ENCODE data around the gene PRDM15.
A peak's percentile ranks its signal among the peaks of the same experiment; 100 is the strongest.

Gene PRDM15

GRCh38 chr21:41908829-41909228 is 29.7 kb upstream of the PRDM15 start:
- no peak for DNase-seq (ENCODE audit: low read depth)

DNA sequence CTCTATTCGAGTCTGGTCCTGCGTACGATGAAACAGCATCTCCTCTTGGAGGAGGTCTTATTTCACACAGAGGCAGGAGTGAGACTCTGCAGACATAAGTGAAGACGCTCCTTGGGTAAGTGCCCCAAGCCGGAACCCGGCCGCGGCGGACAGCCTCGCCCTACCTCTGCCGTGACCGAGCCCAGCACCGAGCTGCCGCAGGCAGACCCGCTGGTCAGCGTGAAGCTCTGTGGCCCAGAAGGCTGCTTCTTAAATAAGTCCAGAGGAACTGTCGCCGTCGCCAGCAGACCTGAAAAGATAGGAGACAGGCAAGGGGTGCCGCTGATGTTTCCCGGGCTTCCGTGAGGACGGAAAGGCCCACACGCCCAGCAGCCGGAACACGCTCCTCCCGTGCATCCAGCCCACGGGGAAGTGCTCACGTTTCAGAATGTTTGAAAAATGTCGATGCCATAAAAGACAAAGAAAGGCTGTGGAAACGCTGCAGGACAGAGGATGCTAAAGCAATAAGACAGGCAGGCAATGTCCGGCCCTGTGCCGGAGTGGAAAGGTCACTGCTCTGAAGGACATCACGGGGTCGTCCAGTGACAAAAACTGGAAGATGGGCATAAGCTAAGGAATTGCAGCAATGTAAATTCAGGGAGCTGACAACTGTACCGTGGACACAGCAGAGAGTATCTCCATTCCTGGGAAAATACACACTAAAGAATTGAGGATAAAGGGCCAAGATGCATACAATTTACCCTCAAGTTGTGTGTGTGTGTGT is 28.5 kb upstream of the PRDM15 start:
- DNase-seq (ENCODE audit: low read depth): no peak

- no peak for DNase-seq (ENCODE audit: low read depth)
Measured at GRCh38 chr21:41906770-41907169, 27.6 kb upstream of the PRDM15 start.

DNA sequence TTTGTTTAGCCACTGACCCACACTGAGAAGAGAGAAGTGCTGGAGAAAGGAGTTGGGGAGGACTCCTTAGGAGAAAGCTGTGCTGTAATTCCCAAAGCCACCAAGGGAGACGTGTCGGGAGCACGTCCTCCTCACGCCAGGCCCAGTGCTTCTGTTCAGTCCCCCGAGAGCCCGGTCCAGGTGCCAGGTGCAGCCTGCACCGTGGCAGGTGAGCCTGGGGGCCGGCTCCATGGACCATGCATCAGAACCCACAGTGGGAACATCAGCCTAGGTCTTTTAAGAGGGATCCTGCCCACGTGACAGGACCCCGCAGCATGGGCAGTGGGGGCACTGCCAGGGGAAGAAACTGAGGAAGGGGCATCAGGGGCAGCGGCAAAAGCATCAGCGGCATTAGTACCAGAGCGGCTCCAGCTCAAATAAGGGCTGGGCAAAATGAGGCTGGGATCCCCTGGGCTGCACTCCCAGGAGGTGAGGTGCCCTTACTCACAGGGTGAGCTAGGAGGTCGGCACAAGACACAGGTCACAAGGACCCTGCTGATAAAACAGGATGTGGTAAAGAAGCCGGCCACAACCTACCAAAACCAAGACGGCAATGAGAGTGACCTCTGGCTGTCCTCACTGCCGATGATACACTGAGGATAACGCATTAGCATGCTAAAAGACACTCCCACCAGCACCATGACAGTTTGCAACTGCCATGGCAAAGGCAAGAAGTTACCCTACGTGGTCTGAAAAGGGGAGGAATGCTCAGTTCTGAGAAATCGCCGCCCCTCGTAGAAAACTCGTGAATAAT is 24.6 kb upstream of the PRDM15 start:
- no peak for DNase-seq (ENCODE audit: low read depth)

- DNase-seq (ENCODE audit: low read depth): no peak
Measured at GRCh38 chr21:41902946-41903345, 23.8 kb upstream of the PRDM15 start.

GRCh38 chr21:41901782-41902181 is 22.6 kb upstream of the PRDM15 start:
- no peak for DNase-seq (ENCODE audit: low read depth)

- DNase-seq (ENCODE audit: low read depth): no peak
Measured at GRCh38 chr21:41901099-41901498, 22.0 kb upstream of the PRDM15 start.

DNA sequence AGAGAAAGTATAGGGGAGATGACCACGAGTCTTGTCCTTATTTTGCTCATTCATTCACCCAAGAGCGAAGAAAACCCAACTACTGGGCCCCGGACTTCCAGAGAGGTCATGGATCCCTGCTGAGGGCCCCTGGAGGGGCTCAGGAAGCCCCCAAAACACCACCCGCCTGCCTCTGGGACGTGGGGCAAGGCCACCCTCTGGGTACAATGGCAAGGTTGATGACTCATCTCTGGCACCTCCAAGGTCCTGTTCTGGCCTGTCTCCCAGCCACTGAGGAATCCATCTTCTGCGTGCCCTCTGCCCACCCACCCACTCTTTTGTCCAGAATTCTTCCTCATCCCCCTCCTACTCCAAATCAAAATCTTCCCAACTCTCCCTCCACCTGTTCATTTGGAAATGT is 21.3 kb upstream of the PRDM15 start:
- DNase-seq (ENCODE audit: low read depth): no peak

DNA sequence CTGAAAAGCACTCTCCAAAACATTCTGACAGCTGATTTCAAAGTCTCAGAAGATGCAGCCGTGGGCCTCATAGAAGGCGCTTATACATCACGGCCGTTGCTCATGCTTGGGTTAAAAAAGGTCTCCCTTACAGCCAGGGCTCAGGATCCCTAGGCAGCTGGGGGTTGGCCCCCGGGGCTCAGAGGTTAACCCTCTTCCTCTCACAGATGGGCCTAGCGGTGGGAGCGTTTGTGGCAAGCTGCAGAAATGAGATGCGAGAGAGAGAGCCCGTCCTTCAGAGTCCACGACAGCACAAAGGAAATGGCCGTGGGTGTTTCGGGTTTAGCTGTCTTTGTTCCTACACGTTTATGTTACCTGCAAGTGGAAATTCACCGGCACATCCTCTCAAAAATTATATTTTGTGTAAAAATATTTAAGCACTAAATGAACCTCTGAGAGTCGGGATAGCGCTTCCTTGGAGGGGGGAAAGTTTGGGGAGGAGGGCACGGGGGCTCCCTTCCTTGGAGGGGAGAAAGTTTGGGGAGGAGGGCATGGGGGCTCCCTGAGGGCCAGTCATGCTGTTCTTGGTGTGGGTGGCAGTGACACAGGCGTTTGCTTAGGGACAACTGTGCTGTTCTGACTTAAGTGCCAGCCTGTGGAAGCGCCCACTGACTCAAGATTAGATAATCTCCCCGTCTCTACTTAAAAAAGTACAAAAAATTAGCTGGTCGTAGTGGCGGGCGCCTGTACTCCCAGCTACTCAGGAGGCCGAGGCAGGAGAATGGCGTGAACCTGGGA is 20.5 kb upstream of the PRDM15 start:
- DNase-seq (ENCODE audit: low read depth): no peak

DNA sequence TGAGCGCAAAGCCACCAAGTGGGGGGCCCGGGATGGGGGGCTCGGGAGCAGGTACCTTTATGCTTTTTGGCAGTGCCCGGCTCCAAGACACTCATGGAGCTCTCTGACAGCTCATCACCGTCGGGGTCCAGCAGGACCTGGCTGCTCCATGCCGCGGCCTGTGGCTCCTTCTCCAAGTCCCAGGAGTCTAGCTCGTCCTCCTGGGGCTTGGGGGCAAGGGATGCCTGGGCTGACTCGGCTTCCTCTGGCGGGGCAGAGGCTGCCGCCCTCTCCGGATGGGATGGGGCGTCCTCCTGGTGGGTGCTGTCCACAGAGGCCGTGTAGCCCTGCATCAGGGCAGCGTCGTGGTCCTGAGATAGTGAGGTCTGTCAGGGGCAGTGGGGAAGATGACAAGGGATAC is 19.9 kb upstream of the PRDM15 start:
- no peak for DNase-seq (ENCODE audit: low read depth)

DNA sequence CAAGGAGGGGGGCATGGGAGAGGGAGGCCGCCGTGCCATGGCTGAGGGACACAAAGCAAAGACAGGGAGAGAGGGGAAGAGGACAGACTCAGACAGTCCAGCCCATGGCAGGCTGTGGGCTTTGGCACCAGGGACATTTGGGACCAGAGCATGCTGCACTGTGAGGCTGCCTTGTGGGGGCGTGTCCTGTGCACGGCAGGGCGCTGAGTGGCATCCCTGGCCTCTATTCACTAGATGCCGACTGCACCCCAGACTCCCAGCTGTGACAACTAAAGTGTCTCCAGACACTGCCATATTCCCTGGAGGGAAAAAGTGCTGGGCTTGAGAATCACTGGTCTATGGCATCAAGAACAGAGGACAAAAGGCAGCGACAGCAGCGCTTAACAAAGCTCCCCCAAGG is 18.6 kb upstream of the PRDM15 start:
- no peak for DNase-seq (ENCODE audit: low read depth)

DNA sequence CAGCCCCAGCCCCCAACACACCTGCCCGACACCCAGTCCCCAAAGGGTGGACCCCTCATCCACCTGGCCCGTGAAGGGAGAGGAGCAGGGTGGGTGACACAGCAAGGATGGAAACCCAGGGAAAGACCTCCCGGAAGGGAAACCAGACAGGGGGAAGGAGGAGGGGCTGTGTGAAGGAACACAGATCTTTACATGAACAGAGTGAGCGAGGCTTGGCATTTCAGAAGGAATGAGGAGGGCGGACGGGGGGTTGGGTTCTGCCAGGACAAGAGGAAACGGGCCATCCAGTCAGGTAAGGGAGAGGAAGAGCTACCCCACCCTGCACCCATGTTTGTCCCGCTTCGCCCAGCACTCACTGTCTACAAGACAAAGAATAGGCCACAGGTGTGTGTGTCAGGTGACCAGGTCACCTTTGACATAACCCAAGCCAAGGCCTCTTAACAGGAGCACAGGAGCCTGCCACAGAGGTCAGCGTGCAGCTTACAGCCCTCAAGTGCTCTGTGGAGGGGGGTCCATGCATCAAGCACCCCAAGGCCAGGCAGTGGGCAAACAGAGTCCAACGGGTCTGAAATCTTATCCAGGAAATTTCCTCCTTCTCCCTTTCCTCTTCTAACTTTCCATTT is 18.0 kb upstream of the PRDM15 start:
- DNase-seq (ENCODE audit: low read depth): no peak

DNA sequence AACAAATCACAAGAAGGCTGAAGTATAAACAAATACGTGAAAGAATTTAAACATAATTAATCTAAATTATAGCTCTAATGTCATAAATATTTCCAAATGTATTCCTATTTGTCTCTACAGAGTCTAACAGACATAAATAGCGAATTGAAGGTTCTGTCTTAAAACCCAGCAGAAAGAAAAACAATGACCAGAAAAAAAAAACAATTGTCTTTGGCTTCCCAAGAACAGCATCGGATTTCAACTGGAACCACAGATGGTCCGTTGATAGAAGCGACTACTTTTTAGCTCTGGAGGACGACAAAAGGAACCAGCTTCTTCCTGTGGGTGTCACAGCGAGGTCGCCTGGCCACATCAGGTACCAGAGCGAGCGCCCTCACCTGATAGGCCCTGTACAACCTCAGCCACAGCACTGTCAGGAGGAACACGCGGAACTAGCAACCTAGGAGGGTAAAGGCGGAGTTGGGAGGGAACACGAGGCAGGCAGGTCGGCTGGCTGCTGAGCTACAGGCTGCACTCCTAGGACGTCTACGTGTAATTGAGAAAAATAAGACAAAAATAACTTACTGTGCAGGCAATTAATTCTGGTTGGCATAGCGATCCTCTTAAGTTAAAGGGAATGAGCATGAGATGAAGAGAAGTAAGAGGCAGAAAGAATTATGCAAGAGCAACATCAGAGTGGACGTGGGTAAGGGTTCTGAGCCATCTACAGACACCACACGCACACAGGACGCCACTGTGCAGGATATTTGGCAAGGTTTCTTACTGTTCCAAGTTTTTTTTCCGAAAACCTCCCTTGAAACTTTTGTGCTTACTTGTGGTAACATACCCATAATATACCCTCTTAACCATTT is 16.7 kb upstream of the PRDM15 start:
- peak; percentile 46 for DNase-seq (ENCODE audit: low read depth)

DNA sequence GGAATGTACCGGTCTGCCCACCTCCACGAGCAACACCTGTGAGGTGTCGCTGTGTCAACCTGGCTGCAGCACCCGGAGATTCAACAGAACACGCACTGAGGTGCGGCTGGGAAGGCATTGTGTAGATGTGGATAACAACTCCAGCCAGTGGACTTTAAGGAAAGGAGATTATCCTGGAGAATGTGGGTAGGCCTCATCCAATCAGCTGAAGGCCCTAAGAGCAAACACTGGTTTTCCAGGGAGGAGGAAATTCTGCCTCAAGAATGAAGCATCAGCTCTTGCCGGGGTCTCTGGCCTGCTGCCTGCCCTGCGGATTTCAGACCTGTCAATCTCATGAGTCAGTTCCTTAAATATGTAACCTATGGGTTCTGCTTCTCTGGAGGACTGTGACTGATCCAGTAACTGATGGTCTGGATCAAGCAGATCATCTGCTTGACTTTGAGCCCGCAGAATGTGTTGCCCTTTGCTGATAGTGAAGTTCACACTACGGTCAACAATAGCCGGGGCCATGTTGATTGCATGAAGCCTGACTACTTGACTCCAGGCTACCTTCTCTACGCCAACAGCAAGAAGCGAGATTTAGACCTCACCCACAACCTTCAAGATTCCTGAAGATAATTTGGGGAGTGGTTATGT is 15.9 kb upstream of the PRDM15 start:
- DNase-seq (ENCODE audit: low read depth): peak; percentile 16

DNA sequence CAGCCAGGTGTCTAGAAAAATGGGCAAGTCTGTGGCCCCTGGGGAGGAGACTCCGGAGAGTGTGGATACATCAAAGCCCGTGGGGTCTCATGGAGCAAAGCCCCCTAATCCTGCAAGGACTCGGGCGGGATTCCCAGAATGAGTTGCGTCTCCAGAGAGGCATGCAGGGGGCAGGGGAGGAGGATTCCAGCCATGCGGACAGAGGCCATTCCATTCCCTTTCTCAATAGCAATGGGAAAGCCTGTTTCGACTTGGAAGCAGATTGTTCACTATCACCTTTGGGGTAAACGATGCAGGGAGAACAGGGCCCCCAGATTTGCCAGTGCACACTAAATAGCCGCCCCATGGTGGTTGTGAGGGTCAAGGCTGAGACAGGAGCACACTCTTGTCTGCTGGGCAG is 15.4 kb upstream of the PRDM15 start:
- DNase-seq (ENCODE audit: low read depth): no peak

DNA sequence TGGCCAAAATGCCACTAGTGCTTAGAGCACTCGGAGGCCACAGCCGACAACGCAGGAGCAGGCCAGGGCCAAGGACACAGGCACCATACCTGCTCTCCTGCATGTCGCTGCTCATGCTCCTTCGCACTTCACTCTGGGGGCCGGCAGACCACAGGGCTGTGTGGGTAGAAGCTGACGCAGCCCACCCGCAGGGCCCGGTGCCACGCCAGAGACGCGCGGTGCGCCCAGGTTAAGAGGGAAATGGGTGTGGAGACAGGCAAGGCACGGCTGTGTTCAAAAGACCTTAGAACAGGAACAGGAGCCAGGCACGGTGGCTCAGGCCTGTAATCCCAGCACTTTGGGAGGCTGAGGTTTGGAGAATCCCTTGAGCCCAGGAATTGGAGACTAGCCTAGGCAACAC is 13.6 kb upstream of the PRDM15 start:
- DNase-seq (ENCODE audit: low read depth): no peak

- DNase-seq (ENCODE audit: low read depth): no peak
Measured at GRCh38 chr21:41891132-41891531, 12.0 kb upstream of the PRDM15 start.

DNA sequence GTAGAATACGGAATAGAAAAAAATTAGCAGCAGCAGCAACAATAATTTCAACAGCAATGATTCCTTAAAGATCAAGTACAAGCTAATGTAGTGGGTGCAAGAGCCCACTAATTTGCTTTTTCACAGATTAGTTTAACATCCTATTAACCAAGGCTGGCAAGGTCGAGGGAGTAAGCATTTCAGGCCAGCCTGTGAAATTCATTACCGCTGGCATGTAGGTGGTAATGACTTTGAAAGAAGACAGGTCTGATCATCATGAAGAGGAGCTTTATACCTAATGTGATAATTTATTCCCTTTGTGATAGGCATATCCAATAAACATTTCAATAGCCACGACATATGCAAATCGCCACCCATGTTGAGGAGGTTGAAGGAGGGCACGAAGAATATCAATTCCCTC is 11.2 kb upstream of the PRDM15 start:
- no peak for DNase-seq (ENCODE audit: low read depth)

- no peak for DNase-seq (ENCODE audit: low read depth)
Measured at GRCh38 chr21:41888749-41889376, 9.7 kb upstream of the PRDM15 start.

- no peak for DNase-seq (ENCODE audit: low read depth)
Measured at GRCh38 chr21:41887667-41888066, 8.5 kb upstream of the PRDM15 start.
